Activated CD4-positive, alpha-beta T cell treated with anti-CD3 and anti-CD28 coated beads, Interleukin-2, amount 10 ng/mL, durations not matched to agents 24 days and 14 days (primary cell): ENCODE data around the gene NUP93. TPM values are rescaled to one million over a fixed set of nuclear protein-coding genes. Genes with fewer than 3 reads are reported as not detected.

Source experiments
- DNase-seq: peaks from one replicate; pipeline ENCODE4 v3.0.0; 2022
- H3K27ac Mint-ChIP-seq: one replicate; pipeline ENCODE4 v1.8.0; 2022; ENCODE audit warnings: mild to moderate bottlenecking, mixed read lengths
- H3K27me3 Mint-ChIP-seq: one replicate; pipeline ENCODE4 v1.8.0; 2022; ENCODE audit warnings: mixed read lengths
- H3K36me3 Mint-ChIP-seq: one replicate; pipeline ENCODE4 v1.8.0; 2022; ENCODE audit warnings: low read depth, mild to moderate bottlenecking, mixed read lengths
- H3K4me1 Mint-ChIP-seq: one replicate; pipeline ENCODE4 v1.8.0; 2021; ENCODE audit warnings: mixed read lengths
- H3K4me3 Mint-ChIP-seq: one replicate; pipeline ENCODE4 v1.8.0; 2022; ENCODE audit warnings: mild to moderate bottlenecking, moderate library complexity, mixed read lengths
- H3K9me3 Mint-ChIP-seq: one replicate; pipeline ENCODE4 v1.8.0; 2021; ENCODE audit warnings: mixed read lengths
- intact Hi-C: fragments of 100-400 bp; cut with micrococcal nuclease; formaldehyde crosslinking; loops from one replicate; pipeline ENCODE4 v1.15.1; 2023
- total RNA-seq: library from RNA; stranded (reverse); gene quantifications from 2 replicates; pipeline ENCODE4 v1.2.3, GENCODE V29; 2022

NUP93 gene
- total RNA-seq, 1 donor from 2014 or later = 168 TPM

GRCh38 chr16:56741399-56741798 is 11.5 kb downstream of the NUP93 start:
- intact Hi-C loops = no loop called here
- Mint-ChIP-seq H3K4me1 (peaks cover 17% of the 10 kb centered on the region), H3K9me3 (no peaks in the 10 kb centered on the region), H3K36me3 (peaks cover 11% of the 10 kb centered on the region), H3K27me3 (no peaks in the 10 kb centered on the region), H3K27ac (no peak overlapping the region), H3K4me3 (no peak overlapping the region)
- DNase-seq = no peak

GRCh38 chr16:56742030-56742984 is 12.4 kb downstream of the NUP93 start:
- DNase-seq = no peak
- H3K27me3 Mint-ChIP-seq = no peaks in the 10 kb centered on the region
- no peaks in the 10 kb centered on the region for H3K9me3 Mint-ChIP-seq
- H3K36me3 Mint-ChIP-seq = peaks cover 9% of the 10 kb centered on the region
- peaks cover 15% of the 10 kb centered on the region for H3K4me1 Mint-ChIP-seq
- intact Hi-C loops = no loop called here
- H3K4me3 Mint-ChIP-seq = no peak overlapping the region
- peak overlapping the region; percentile 0 for H3K27ac Mint-ChIP-seq

DNA sequence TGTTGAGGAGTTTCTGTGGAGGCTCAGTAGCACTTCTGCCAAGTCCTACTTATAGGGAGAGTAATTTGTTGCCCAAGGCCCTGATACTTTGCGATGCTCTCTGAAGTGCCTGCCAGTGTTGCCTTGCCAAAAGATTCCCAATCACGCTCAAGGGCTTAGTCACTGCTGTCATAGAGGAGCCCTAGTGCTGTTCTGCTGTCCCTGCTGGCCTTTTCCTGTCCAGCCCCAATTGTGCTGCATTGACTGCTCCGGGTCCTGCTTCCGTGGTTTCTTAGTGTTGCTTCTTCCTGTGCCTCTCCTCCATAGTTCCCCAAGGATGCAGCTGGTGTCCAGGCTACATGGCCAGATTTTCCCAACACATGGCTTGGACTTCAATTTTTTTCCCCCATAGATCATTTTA is 13.9 kb downstream of the NUP93 start:
- no peak for DNase-seq
- no peaks in the 10 kb centered on the region for H3K27me3 Mint-ChIP-seq
- H3K4me3 Mint-ChIP-seq = no peak overlapping the region
- intact Hi-C loops = no loop called here
- no peak overlapping the region for H3K27ac Mint-ChIP-seq
- peaks cover 17% of the 10 kb centered on the region for H3K4me1 Mint-ChIP-seq
- peaks cover 18% of the 10 kb centered on the region for H3K36me3 Mint-ChIP-seq
- H3K9me3 Mint-ChIP-seq = no peaks in the 10 kb centered on the region

GRCh38 chr16:56744996-56745640 is 15.2 kb downstream of the NUP93 start:
- H3K9me3 Mint-ChIP-seq = no peaks in the 10 kb centered on the region
- intact Hi-C loops = loop anchor here (5.0 kb wide), 1 partner anchor 52 kb away; no protein-coding TSS in a partner anchor
- peaks cover 27% of the 10 kb centered on the region for H3K4me1 Mint-ChIP-seq
- H3K27ac Mint-ChIP-seq = no peak overlapping the region
- H3K4me3 Mint-ChIP-seq = no peak overlapping the region
- H3K27me3 Mint-ChIP-seq = no peaks in the 10 kb centered on the region
- DNase-seq = no peak
- H3K36me3 Mint-ChIP-seq = peaks cover 28% of the 10 kb centered on the region

- H3K36me3 Mint-ChIP-seq = peaks cover 40% of the 10 kb centered on the region
- H3K4me3 Mint-ChIP-seq = no peak overlapping the region
- no peak for DNase-seq
- intact Hi-C loops = loop anchor here (2.0 to 5.0 kb wide), 2 partner anchors 25 to 50 kb away; no protein-coding TSS in a partner anchor
- H3K27me3 Mint-ChIP-seq = no peaks in the 10 kb centered on the region
- H3K27ac Mint-ChIP-seq = no peak overlapping the region
- H3K9me3 Mint-ChIP-seq = peaks cover 5% of the 10 kb centered on the region
- peaks cover 23% of the 10 kb centered on the region for H3K4me1 Mint-ChIP-seq
These were observed 17.6 kb downstream of the NUP93 start for GRCh38 chr16:56747486-56748045.

DNA sequence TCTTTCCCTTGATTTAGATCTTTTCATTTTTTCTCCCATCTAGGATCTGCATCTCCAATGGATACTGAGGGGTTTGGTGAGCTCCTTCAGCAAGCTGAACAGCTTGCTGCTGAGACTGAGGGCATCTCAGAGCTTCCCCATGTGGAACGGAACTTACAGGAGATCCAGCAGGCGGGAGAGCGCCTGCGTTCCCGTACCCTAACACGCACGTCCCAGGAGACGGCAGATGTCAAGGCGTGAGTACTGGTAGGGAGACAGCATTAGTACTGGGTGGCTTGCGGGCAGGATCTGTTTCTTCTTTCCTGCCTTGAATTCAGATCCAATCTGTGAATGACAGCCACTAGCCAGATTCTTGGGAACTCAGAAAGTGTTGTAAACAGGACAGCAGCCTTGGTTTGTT is 18.3 kb downstream of the NUP93 start:
- Mint-ChIP-seq H3K27ac (no peak overlapping the region), H3K36me3 (peaks cover 43% of the 10 kb centered on the region), H3K9me3 (peaks cover 6% of the 10 kb centered on the region), H3K4me1 (peaks cover 21% of the 10 kb centered on the region), H3K27me3 (no peaks in the 10 kb centered on the region), H3K4me3 (no peak overlapping the region)
- intact Hi-C loops = loop anchor here (2.0 to 5.0 kb wide), 2 partner anchors 25 to 49 kb away; no protein-coding TSS in a partner anchor
- no peak for DNase-seq

DNA sequence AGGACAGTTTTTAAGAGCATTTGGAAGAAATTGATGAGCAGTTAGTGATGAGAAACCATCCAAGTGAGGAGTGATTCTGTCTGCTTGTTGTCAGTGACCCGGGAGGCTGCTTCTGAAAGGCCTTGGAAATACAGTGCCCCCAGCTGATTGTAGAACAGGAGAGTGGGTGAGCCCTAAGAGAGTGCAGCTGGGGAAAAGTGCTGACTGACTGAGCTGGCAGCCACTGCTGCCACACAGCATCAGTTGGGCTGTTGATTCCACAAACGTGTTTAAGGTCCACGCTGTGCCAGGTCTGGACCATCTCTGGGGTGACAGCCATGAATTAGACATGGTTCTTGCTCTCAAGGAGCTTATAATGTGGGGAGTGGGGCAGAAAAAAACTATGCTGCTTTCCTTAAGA is 18.9 kb downstream of the NUP93 start:
- H3K36me3 Mint-ChIP-seq = peaks cover 47% of the 10 kb centered on the region
- H3K4me3 Mint-ChIP-seq = no peak overlapping the region
- peaks cover 10% of the 10 kb centered on the region for H3K9me3 Mint-ChIP-seq
- H3K4me1 Mint-ChIP-seq = peaks cover 21% of the 10 kb centered on the region
- H3K27ac Mint-ChIP-seq = peak overlapping the region; percentile 66
- no peaks in the 10 kb centered on the region for H3K27me3 Mint-ChIP-seq
- DNase-seq = no peak
- intact Hi-C loops = loop anchor here (2.0 to 5.0 kb wide), 2 partner anchors 24 to 48 kb away; no protein-coding TSS in a partner anchor

DNA sequence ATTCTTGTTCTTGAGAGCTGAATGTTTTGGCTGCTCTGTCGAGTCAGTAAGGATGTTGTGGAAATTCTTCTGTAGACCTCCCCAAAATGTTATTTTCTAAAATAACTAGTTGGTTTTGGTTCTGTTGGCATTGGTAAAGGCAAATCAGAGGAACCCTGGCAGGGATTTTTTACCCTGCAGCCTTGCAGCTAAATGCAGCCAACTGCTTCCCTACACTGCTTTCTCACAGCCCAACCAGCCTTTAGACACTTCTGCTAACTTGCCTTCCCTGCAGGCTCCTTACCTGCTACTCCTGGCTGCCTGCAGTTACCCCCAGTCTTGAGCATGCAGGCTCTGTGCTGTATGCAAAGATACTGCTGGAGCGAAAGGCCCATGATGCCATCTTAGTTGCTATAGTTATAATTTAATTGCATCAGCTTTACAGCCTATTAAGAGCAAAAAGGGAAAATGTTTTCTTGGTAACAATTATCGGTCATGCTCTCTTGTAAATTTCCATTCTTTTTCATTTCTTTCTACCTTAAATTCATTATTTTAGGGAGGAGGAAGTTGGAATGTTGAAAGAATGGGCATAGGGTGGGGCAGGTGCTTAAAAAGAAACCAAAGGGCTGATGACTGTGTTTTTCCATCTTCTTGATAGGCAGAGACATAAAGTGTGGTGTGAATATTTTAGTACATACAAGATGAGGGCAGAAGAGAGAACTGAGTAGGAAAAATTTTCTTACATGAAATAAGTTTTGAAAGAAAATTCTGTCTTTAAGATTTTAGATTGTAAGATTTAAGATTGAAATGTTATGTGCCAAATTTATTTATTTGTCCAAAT is 20.0 kb downstream of the NUP93 start:
- peak overlapping the region; percentile 66 for H3K27ac Mint-ChIP-seq
- no peaks in the 10 kb centered on the region for H3K27me3 Mint-ChIP-seq
- peaks cover 15% of the 10 kb centered on the region for H3K9me3 Mint-ChIP-seq
- intact Hi-C loops = loop anchor here (2.0 to 5.0 kb wide), 2 partner anchors 23 to 47 kb away; no protein-coding TSS in a partner anchor
- H3K4me3 Mint-ChIP-seq = no peak overlapping the region
- peaks cover 52% of the 10 kb centered on the region for H3K36me3 Mint-ChIP-seq
- H3K4me1 Mint-ChIP-seq = peaks cover 18% of the 10 kb centered on the region
- no peak for DNase-seq

GRCh38 chr16:56753410-56753809 is 23.5 kb downstream of the NUP93 start:
- H3K4me3 Mint-ChIP-seq = no peak overlapping the region
- intact Hi-C loops = no loop called here
- no peaks in the 10 kb centered on the region for H3K27me3 Mint-ChIP-seq
- H3K9me3 Mint-ChIP-seq = peaks cover 19% of the 10 kb centered on the region
- peaks cover 61% of the 10 kb centered on the region for H3K36me3 Mint-ChIP-seq
- H3K4me1 Mint-ChIP-seq = peaks cover 18% of the 10 kb centered on the region
- no peak for DNase-seq
- no peak overlapping the region for H3K27ac Mint-ChIP-seq

DNA sequence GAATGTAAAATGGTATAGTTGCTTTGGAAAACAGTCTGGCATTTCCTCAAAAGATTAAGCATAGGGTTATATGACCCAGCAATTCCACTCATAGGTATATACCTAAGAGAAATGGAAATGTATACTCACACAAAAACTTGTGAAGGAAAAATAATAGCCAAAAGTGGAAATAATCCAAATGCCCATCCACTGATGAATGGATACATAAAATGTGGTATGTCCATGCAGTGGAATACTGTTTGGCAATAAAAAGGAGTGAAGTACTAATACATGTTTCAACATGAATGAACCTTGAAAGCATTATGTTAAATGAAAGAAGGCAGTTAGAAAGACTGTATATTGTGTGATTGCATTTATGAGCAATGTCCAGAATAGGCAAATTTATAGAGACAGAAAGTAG is 25.1 kb downstream of the NUP93 start:
- H3K4me3 Mint-ChIP-seq = no peak overlapping the region
- intact Hi-C loops = no loop called here
- DNase-seq = no peak
- H3K9me3 Mint-ChIP-seq = peaks cover 19% of the 10 kb centered on the region
- no peak overlapping the region for H3K27ac Mint-ChIP-seq
- H3K36me3 Mint-ChIP-seq = peaks cover 59% of the 10 kb centered on the region
- H3K27me3 Mint-ChIP-seq = no peaks in the 10 kb centered on the region
- H3K4me1 Mint-ChIP-seq = peaks cover 5% of the 10 kb centered on the region

- intact Hi-C loops = no loop called here
- no peak for DNase-seq
- Mint-ChIP-seq H3K4me1 (peaks cover 5% of the 10 kb centered on the region), H3K27ac (no peak overlapping the region), H3K36me3 (peaks cover 52% of the 10 kb centered on the region), H3K4me3 (no peak overlapping the region), H3K9me3 (peaks cover 13% of the 10 kb centered on the region), H3K27me3 (no peaks in the 10 kb centered on the region)
These were observed 28.5 kb downstream of the NUP93 start for GRCh38 chr16:56758432-56758831.

DNA sequence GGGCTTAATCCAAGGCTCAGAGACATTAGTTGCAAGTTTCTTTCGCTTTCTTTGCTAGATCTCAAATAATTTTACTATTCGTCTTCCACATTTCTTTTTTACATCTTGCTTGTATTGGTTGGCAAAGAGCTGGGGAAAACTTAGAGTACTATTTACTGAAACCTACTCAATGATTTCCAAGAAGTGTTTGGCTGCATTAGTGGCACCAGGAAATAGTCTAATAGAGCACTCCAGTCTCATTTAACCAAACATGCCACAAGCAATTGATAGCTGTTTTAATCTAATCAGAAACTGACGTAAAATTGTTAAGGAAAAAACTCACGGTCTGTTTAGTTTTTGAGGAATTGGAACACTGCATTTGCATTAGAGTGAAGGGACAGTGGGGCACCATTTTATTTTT is 29.0 kb downstream of the NUP93 start:
- Mint-ChIP-seq H3K4me1 (peaks cover 10% of the 10 kb centered on the region), H3K9me3 (peaks cover 8% of the 10 kb centered on the region), H3K36me3 (peaks cover 52% of the 10 kb centered on the region), H3K4me3 (no peak overlapping the region), H3K27ac (no peak overlapping the region), H3K27me3 (no peaks in the 10 kb centered on the region)
- no peak for DNase-seq
- intact Hi-C loops = no loop called here

- no peaks in the 10 kb centered on the region for H3K27me3 Mint-ChIP-seq
- no peak overlapping the region for H3K4me3 Mint-ChIP-seq
- no peak for DNase-seq
- intact Hi-C loops = no loop called here
- peak overlapping the region; percentile 37 for H3K27ac Mint-ChIP-seq
- peaks cover 19% of the 10 kb centered on the region for H3K4me1 Mint-ChIP-seq
- H3K36me3 Mint-ChIP-seq = peaks cover 37% of the 10 kb centered on the region
- H3K9me3 Mint-ChIP-seq = no peaks in the 10 kb centered on the region
These were observed 33.5 kb downstream of the NUP93 start for GRCh38 chr16:56763291-56763916.
